HL-60/S4 treated with phorbol 12-myristate 13-acetate at 8.2 ng/mL for 4 days and 3 days (cell line): ENCODE data around the gene TRAPPC11.
"Not testable (repeated sequence)": the region's sequence is repeated elsewhere in the genome, so short reads cannot be mapped to it uniquely, and the experiment has no call there.

Source experiments
- in situ Hi-C: fragments of 300-500 bp; cut with MboI; formaldehyde crosslinking; loops from 2 replicates; pipeline ENCODE4 v1.15.0; 2022; ENCODE audit warnings: low sequenced_read_pairs

The TRAPPC11 gene

DNA sequence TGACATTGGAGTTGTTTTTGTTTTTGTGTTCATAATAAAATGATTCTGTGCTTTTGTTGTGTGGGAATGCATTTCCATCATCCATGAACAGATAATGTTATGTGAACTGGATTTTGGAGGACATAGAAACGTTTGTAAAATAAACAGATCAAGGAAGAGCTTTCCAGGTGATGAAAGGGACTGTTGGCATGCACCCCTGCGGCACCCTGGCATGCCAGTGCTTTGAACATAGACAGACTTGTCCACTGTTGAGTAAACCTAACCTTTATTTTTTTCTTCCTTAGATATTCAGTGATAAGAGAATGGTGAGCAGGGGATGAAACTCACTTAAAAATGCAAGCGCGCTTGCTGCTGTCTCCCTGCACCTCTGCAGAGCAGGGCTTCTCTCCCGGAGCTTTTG, 59.8 kb downstream of the TRAPPC11 start:
- in situ Hi-C loops, result no loop called here

DNA sequence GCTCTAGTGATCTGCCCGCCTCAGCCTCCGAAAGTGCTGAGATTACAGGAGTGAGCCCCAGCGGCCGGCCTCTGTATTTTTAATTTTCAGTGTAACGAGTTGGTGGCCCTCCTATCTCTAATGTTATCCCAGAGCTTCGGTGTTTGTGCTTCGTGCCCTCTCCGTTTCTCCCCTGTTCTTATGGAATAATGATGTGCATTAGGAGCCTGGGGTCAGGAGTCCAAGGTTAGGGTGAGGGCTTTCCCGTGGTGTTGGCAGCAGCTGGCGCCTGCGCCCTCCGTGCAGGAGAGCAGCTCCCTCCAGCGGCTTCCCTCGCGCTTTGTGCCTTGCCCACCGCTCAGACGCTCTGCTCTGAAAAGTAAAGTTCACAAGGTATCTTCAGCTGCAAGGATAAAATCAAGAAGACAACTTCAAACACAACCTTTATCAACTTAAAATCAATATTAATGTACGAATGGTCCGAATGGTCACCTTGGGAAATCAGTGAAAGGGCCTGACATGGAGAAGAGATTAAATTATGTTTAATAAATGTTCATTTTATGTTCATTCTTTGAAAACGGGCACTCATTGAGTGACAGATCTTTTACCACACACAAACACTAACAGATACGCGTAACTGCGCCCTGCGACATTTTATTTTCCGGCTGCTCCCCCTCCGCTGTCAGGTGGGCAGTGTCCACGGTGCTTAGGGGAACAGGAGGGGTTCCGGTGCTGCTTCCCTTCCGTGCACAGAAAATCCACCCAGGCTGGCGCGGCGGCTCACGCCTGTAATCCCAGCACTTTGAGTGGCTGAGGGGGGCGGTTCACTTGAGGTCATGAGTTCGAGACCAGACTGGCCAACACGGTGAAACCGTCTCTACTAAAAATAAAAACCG, 62.4 kb downstream of the TRAPPC11 start:
- in situ Hi-C loops, result no loop called here

- in situ Hi-C loops, result no loop called here
Observed at GRCh38 chr4:183722731-183723560, 63.9 kb downstream of the TRAPPC11 start.

DNA sequence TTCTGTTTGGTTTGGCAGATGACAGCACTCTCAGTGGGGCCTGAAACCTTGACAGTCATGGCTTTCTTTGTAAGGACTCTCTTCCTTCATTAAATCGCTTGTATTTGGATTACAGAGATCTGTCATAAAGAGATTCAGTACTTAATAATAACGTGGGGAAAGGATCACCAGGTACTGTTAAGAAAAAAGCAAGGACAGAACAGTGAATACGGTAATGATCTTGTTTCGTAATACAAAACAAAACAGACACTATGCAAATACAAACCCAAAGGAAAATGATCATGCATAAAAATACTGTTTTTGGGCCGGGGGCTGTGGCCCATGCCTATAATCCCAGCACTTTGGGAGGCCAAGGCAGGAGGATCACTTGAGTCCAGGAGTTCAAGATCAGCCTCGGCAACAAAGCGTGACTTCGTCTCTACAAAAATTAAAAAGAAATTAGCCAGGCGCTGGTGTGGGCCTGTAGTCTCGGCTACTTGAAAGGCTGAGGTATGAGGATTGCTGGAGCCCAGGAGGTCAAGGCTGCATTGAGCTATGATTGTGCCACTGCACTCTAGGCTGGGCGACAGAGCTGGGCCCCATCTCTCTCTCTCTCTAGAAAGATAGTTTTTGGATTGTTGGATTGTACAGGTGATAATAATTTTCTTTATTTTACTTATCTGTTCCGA, 64.6 kb downstream of the TRAPPC11 start:
- in situ Hi-C loops, result no loop called here

- in situ Hi-C loops, result not testable (repeated sequence)
Observed at GRCh38 chr4:183725585-183725984, 66.5 kb downstream of the TRAPPC11 start.

DNA sequence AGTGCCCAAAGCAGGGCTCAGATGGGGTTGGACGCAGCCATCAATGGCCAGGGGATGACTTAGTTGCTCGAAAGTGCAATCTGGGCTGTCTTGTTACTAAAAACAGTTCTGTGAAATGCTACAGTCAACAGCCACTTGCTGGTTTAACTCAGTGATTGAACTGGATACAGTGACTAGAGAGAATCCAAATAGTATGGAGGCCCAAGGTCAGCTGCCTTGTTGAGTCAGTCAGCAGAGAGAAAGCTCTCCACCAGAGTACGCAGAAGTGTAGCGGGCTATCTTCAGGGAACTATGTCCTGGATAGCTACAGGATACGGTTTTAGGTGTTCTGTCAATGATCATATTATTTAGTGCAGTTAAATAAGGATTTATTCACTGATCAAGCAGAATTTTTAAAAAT, 68.4 kb downstream of the TRAPPC11 start:
- in situ Hi-C loops, result no loop called here

DNA sequence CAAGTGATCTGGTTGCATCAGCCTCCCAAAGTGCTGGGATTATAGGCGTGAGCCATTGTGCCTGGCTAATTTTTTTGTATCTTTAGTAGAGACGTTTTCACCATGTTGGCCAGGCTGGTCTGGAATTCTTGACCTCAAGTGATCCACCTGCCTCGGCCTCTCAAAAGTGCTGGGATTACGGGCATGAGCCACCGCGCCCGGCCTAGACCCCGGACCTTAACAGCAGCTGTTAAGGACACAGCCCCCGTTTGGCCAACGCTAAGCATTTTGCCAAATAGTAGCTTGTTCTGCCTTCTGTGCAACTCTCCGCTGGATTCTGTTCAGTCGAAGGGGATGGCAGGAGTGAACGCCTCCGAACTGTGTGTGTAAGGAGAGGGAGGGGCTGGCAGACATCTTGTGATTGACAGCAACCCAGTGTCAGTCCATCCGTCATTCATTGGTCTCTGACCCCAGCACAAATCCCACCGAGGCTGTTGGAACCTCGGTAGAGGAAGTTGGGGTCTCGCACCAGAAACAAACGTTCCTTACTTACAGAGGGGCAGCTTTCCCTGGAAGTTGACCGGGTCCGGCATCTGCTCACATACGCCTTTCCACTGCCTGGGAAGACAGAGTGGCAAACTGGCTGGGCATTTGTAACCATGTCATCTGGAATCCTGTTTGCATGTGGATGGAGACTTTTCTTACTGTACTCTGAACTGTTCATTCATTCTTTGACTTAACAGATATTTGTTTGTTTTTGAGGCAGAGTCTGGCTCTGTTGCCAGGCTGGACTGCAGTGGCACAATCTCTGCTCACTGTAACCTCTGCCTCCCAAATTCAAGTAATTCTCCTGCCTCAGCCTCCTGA, 69.4 kb downstream of the TRAPPC11 start:
- in situ Hi-C loops, result no loop called here

- in situ Hi-C loops, result no loop called here
Observed at GRCh38 chr4:183729069-183729406, 69.9 kb downstream of the TRAPPC11 start.

DNA sequence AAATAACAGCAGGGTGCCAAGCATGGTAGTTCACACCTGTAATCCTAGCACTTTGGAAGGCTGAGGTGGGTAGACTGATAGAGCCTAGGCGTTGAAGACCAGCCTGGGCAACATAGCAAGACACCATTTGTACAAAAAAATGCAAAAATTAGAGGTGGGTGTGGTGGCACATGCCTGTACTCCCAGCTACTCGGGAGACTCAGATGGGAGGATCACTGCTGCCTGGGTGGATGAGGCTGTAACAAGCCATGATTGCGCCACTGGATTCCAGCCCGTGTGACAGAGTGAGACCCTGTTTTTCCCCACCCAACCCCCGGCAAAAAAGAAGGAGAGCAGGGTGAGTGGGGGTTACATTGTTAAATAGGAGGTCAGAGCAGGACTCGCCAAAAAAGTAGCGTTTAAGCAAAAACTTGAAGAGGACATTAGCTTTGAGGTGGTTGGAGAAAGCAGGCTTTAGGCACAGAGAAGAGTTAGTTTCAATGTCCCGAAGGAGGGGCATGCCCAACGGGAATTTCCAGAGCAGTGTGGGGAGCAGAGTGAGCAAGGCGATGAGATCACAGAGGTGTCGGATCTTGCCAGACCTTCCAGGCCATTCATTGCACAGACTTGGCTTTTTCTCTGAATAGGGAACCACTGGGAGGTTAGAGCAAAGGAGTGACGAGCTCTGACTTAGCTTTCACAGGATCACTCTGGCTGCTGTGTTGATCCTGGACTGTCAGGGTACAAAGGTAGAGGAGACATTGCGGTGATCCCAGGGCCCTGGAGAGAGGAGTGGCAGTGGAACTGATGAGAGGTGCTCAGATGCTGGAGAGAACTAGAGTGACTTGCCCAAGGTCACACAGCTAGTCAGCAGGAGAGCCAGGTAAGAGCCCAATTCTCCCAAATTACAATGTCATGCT, 70.6 kb downstream of the TRAPPC11 start:
- in situ Hi-C loops, result no loop called here

GRCh38 chr4:183732296-183732695, 73.2 kb downstream of the TRAPPC11 start:
- in situ Hi-C loops, result no loop called here

GRCh38 chr4:183733181-183733580, 74.1 kb downstream of the TRAPPC11 start:
- in situ Hi-C loops, result no loop called here

- in situ Hi-C loops, result no loop called here
Observed at GRCh38 chr4:183738081-183738673, 79.1 kb downstream of the TRAPPC11 start.

GRCh38 chr4:183738961-183739360, 79.9 kb downstream of the TRAPPC11 start:
- in situ Hi-C loops, result no loop called here

GRCh38 chr4:183746305-183747229, 87.5 kb downstream of the TRAPPC11 start:
- in situ Hi-C loops, result no loop called here

DNA sequence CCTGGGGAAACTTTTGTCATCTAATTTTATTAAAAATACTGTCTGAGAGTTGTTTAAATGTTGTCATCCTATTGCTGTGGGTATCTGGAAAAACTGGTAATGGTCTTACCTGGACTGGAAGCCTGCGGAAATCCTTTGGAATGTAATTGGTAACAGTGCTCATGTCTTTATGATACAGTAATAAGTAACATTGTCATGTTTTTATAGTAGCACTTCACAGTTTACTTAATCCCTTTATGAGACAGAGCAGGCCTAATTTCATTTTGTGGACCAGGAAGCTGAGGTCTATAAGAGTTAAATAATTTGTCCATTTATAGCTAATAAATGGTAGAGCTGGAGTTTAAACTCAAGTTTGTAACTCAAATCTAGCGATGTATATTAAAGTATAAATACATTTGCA, 88.3 kb downstream of the TRAPPC11 start:
- in situ Hi-C loops, result no loop called here

GRCh38 chr4:183747931-183748670, 89.0 kb downstream of the TRAPPC11 start:
- in situ Hi-C loops, result no loop called here

DNA sequence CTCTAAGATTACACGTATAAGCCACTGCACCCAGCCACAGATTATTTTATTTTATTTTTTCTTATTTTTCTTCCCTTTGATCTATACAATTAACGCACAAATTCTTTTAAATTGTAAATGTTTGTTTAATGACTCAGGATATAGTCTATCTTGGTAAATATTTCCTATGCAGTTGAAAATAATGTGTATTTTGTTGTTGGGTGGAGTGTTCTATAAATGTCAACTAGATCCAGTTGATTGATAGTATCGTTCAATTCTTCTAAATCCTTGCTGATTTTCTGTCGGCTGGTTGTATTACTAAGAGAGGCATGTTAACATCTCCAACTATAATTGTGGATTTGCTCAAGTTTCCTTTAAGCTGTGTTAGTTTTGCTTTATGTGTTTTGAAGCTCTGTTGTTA, 92.0 kb downstream of the TRAPPC11 start:
- in situ Hi-C loops, result no loop called here

- in situ Hi-C loops, result no loop called here
Observed at GRCh38 chr4:183755596-183755995, 96.5 kb downstream of the TRAPPC11 start.
